Body of pancreas (tissue), 4 donors: Measurements from ENCODE around the gene GPR183. TPM values are rescaled to one million over a fixed set of nuclear protein-coding genes. Genes with fewer than 3 reads are reported as not detected.

Source experiments
- ATAC-seq: fragments of 150-250 bp; one replicate; pipeline ENCODE4 v1.9.1; 2016
- DNase-seq, 4 donors: peaks; one replicate each; pipeline ENCODE4 v3.0.0-alpha.2; 2019
- H3K27ac ChIP-seq, 4 donors: fragments of 200-600 bp; sonication (generic); 1 replicate in 3 of 4; 2 replicates in 1 of 4; pipeline versions ENCODE4 v1.5.1 to v1.6.1; 2016 to 2019; ENCODE audit warnings: mild to moderate bottlenecking in 1 of 4, mixed read lengths in 1 of 4, moderate library complexity in 1 of 4
- H3K27me3 ChIP-seq, 2 donors: fragments of 200-600 bp; sonication (generic); one replicate each; pipeline ENCODE4 v1.6.0; 2016; ENCODE audit warnings: mild to moderate bottlenecking in 1 of 2
- H3K36me3 ChIP-seq, 2 donors: fragments of 200-600 bp; sonication (generic); replicated peaks in 1 of 2; 2 replicates each; pipeline ENCODE4 v1.5.1; 2016; ENCODE audit warnings: low read depth in 2 of 2; ENCODE audit not compliant: insufficient read depth in 1 of 2
- H3K4me1 ChIP-seq: fragments of 200-600 bp; sonication (generic); one replicate; pipeline ENCODE4 v1.6.0; 2016
- H3K4me3 ChIP-seq, 2 donors: fragments of 200-600 bp; sonication (generic); 1 replicate in 1 of 2; 2 replicates in 1 of 2; pipeline ENCODE4 v1.5.1; 2016 to 2019
- H3K9me3 ChIP-seq, 3 donors: fragments of 200-600 bp; sonication (generic); 1 replicate in 2 of 3; 2 replicates in 1 of 3; pipeline ENCODE4 v1.5.1; 2016
- CTCF ChIP-seq, 7 experiments: fragments of 450-650 bp in 4 of 7; fragments of 200-600 bp in 3 of 7; sonication (generic) in 3 of 7; IDR thresholded peaks; one replicate each; pipeline ENCODE4 v1.5.1; 2016 to 2019; ENCODE audit warnings: antibody characterized with exemption in 7 of 7
- POLR2A ChIP-seq, 3 donors: fragments of 450-650 bp; IDR thresholded peaks; one replicate each; pipeline ENCODE4 v1.6.1; 2016; ENCODE audit warnings: antibody characterized with exemption in 3 of 3, mild to moderate bottlenecking in 2 of 3
- WGBS, 2 donors: methylation state at CpG; one replicate each; pipeline ENCODE4 v1.1.5; 2017; 5-methylcytosine and 5-hydroxymethylcytosine counted together
- intact Hi-C: fragments of 100-400 bp; cut with DNase I; formaldehyde crosslinking; loops from one replicate; pipeline ENCODE4 v1.15.1; 2023
- total RNA-seq, 2 donors: library from RNA; depleted of rRNA; stranded (reverse); fragments of >200 nt; gene quantifications; one replicate each; pipeline ENCODE4 v1.1.0, GENCODE V29; 2016

GPR183 gene
- total RNA-seq, 2 donors from 2014 or later: 3.6 TPM; not detected in 1

- DNase-seq (no peak), ATAC-seq (no peak)
Observed at GRCh38 chr13:99321709-99322108, 14.5 kb upstream of the GPR183 start.

GRCh38 chr13:99320693-99321481 lies 13.7 kb upstream of the GPR183 start:
- Histone ChIP-seq H3K27ac (peak overlapping the region in 1 of 4 donors; percentile 57), H3K4me3 (no peak overlapping the region), H3K4me1 (peaks cover 17% of the 10 kb centered on the region), H3K9me3 (no peaks in the 10 kb centered on the region), H3K27me3 (no peaks in the 10 kb centered on the region), H3K36me3 (no peaks in the 10 kb centered on the region)
- 84 to 86% methylated on average over 5 of the region's 5 CpGs for WGBS, 2 donors
- intact Hi-C loops: no loop called here
- ATAC-seq (peak; percentile 50), DNase-seq (no peak)
- TF ChIP-seq CTCF (IDR thresholded peaks at IDR 0.05): no peak
- no peak for TF ChIP-seq POLR2A (IDR thresholded peaks at IDR 0.05)

More at GRCh38 chr13:99321709-99322108, 14.5 kb upstream of the GPR183 start:
- Histone ChIP-seq H3K9me3 (no peaks in the 10 kb centered on the region), H3K36me3 (no peaks in the 10 kb centered on the region), H3K4me1 (peaks cover 12% of the 10 kb centered on the region), H3K4me3 (no peak overlapping the region), H3K27ac (peak overlapping the region in 1 of 4 donors; percentile 57), H3K27me3 (no peaks in the 10 kb centered on the region)
- intact Hi-C loops: no loop called here
- no peak for TF ChIP-seq POLR2A (IDR thresholded peaks at IDR 0.05)
- no peak for TF ChIP-seq CTCF (IDR thresholded peaks at IDR 0.05)

GRCh38 chr13:99316657-99317256 lies 9.6 kb upstream of the GPR183 start:
- Histone ChIP-seq H3K4me1 (peaks cover 17% of the 10 kb centered on the region), H3K27ac (no peak overlapping the region), H3K9me3 (no peaks in the 10 kb centered on the region), H3K27me3 (no peaks in the 10 kb centered on the region), H3K4me3 (no peak overlapping the region), H3K36me3 (no peaks in the 10 kb centered on the region)
- DNase-seq (peak; percentile 66 to 82 (median 72)), ATAC-seq (peak; percentile 72)
- WGBS, 2 donors: 28 to 40% methylated on average over 6 of the region's 6 CpGs
- no peak for TF ChIP-seq POLR2A (IDR thresholded peaks at IDR 0.05)
- TF ChIP-seq CTCF (IDR thresholded peaks at IDR 0.05): no peak
- intact Hi-C loops: no loop called here

- 85 to 90% methylated on average over 2 of the region's 2 CpGs for WGBS, 2 donors
- Histone ChIP-seq H3K27me3 (no peaks in the 10 kb centered on the region), H3K4me3 (no peak overlapping the region), H3K27ac (no peak overlapping the region), H3K9me3 (no peaks in the 10 kb centered on the region), H3K4me1 (peaks cover 15% of the 10 kb centered on the region), H3K36me3 (no peaks in the 10 kb centered on the region)
- TF ChIP-seq POLR2A (IDR thresholded peaks at IDR 0.05) (no peak), CTCF (IDR thresholded peaks at IDR 0.05) (no peak)
- DNase-seq (no peak), ATAC-seq (no peak)
- intact Hi-C loops: no loop called here
Observed at GRCh38 chr13:99316224-99316623, 9.0 kb upstream of the GPR183 start.
